K562 (cell line): Measurements from ENCODE around the gene CRYM. TPM values are rescaled to one million over a fixed set of nuclear protein-coding genes. Genes with fewer than 3 reads are reported as not detected.

Source experiments
- BCOR ChIP-seq: fragments of 450-650 bp; IDR thresholded peaks from 2 replicates; pipeline ENCODE4 v1.6.1; 2016
- CBFA2T2 ChIP-seq: fragments of 450-650 bp; conservative IDR thresholded peaks from 2 replicates; pipeline ENCODE4 v1.6.1; 2017; ENCODE audit warnings: mild to moderate bottlenecking
- CHD1 ChIP-seq: fragments of 200-600 bp; sonication (generic); IDR thresholded peaks from one replicate; pipeline ENCODE4 v1.6.1; 2012; ENCODE audit warnings: mild to moderate bottlenecking, moderate library complexity, low read length, inconsistent platforms
- CHD2 ChIP-seq: IDR thresholded peaks from 2 replicates; pipeline ENCODE4 v1.6.1; 2011; ENCODE audit warnings: low read depth, low read length
- KAT2B ChIP-seq: IDR thresholded peaks from one replicate; pipeline ENCODE4 v1.6.1; 2012; ENCODE audit warnings: low read depth, mild to moderate bottlenecking, control low read depth, inconsistent platforms, low read length, moderate library complexity
- MYBL2 ChIP-seq, 2 experiments: fragments of 450-650 bp in 1 of 2; sonication (generic) in 1 of 2; formaldehyde crosslinking in 1 of 2; IDR thresholded peaks; 2 replicates each; pipeline versions ENCODE4 v1.6.1 to v1.8.1; 2017 to 2022; ENCODE audit warnings: borderline replicate concordance in 1 of 2, inconsistent platforms in 1 of 2, low read depth in 1 of 2, mild to moderate bottlenecking in 1 of 2, missing genetic modification reagents in 1 of 2, moderate library complexity in 1 of 2
- SMARCA4 ChIP-seq: fragments of 450-650 bp; IDR thresholded peaks from 2 replicates; pipeline ENCODE4 v1.6.1; 2016
- TGIF2 ChIP-seq: sonication (generic); formaldehyde crosslinking; IDR thresholded peaks from 2 replicates; pipeline ENCODE4 v1.8.1; 2022; ENCODE audit warnings: mild to moderate bottlenecking, missing genetic modification reagents, moderate library complexity
- ZNF449 ChIP-seq: fragments of 250-450 bp; sonication (Bioruptor Pico); IDR thresholded peaks from 2 replicates; pipeline ENCODE4 v1.8.0; 2022; ENCODE audit warnings: moderate library complexity, mild to moderate bottlenecking, inconsistent platforms
- polyA plus RNA-seq, 8 experiments: library from polyadenylated mRNA; depleted of rRNA in 4 of 8; stranded (reverse) in 5 of 8; unstranded in 3 of 8; fragments of >200 nt; fragmentation: Nextera tagmentation in 2 of 8; fragmentation: Illumina TruSeq in 1 of 8; extraction: Ambion mirVana in 2 of 8; extraction: Trizol in 1 of 8; gene quantifications; 2 replicates each; pipeline versions ENCODE4 v1.2.1 to v1.2.3, GENCODE V29; 2011 to 2014; ENCODE audit warnings: inconsistent platforms in 1 of 8, missing spikeins in 1 of 8
- total RNA-seq, 7 experiments: library from RNA; depleted of rRNA in 6 of 7; stranded (reverse); fragments of >200 nt in 6 of 7; fragmentation: Illumina TruSeq in 2 of 7; extraction: Trizol in 2 of 7; gene quantifications; 2 replicates each; pipeline versions ENCODE4 v1.2.1 to v1.2.3, GENCODE V29; 2011 to 2021; ENCODE audit warnings: low replicate concordance in 1 of 7

The CRYM gene
- total and polyA plus RNA-seq, 9 of the 15 experiments (the other 6 are each of a cell fraction or from before 2014, with no cell fraction given) = 0.08 to 0.98 (median 0.47) TPM

GRCh38 chr16:21263640-21264570 is 14.2 kb downstream of the CRYM start (continued):
- no peak for TF ChIP-seq CHD2
- TF ChIP-seq KAT2B = no peak
- TF ChIP-seq TGIF2 (CRISPR knock-in tag) = no peak
- TF ChIP-seq CBFA2T2 = 0 out of 2 replicates have a peak, but pooled peaks have one; percentile 8
- no peak for TF ChIP-seq ZNF449
- TF ChIP-seq SMARCA4 = no peak; the same call in 1 of the 2 replicates
- TF ChIP-seq MYBL2 (IDR thresholded peaks at IDR 0.05; ENCODE audit: low read depth) = no peak
- no peak for TF ChIP-seq MYBL2 (CRISPR knock-in tag; IDR thresholded peaks at IDR 0.05; ENCODE audit: borderline replicate concordance)
- TF ChIP-seq CHD1 = no peak
- TF ChIP-seq BCOR = no peak
